WTC11 (cell line): ENCODE data around the gene MBOAT2.

Source experiments
- ATF6 ChIP-seq: sonication (generic); formaldehyde crosslinking; IDR thresholded peaks from 2 replicates; pipeline ENCODE4 v1.8.1; 2023; ENCODE audit warnings: mild to moderate bottlenecking, missing genetic modification reagents
- CBFB ChIP-seq: sonication (generic); formaldehyde crosslinking; IDR thresholded peaks from 2 replicates; pipeline ENCODE4 v1.8.1; 2022; ENCODE audit warnings: mild to moderate bottlenecking, low read depth, missing genetic modification reagents
- CTCF ChIP-seq: fragments of 200-600 bp; IDR thresholded peaks from 2 replicates; pipeline ENCODE4 v1.8.0; 2022; ENCODE audit warnings: antibody characterized with exemption
- E2F5 ChIP-seq: sonication (generic); formaldehyde crosslinking; IDR thresholded peaks from 2 replicates; pipeline ENCODE4 v1.8.1; 2022; ENCODE audit warnings: mild to moderate bottlenecking, moderate library complexity, missing genetic modification reagents
- FOXJ3 ChIP-seq: sonication (generic); formaldehyde crosslinking; IDR thresholded peaks from 2 replicates; pipeline ENCODE4 v1.9.0; 2021; ENCODE audit warnings: missing genetic modification reagents, mild to moderate bottlenecking, borderline replicate concordance
- IRF1 ChIP-seq: sonication (generic); formaldehyde crosslinking; IDR thresholded peaks from 2 replicates; pipeline ENCODE4 v1.8.0; 2023; ENCODE audit warnings: missing genetic modification reagents
- JUN ChIP-seq: sonication (generic); formaldehyde crosslinking; IDR thresholded peaks from 2 replicates; pipeline ENCODE4 v1.8.0; 2023; ENCODE audit warnings: mild to moderate bottlenecking, missing genetic modification reagents
- NR1H2 ChIP-seq: sonication (generic); formaldehyde crosslinking; IDR thresholded peaks from 2 replicates; pipeline ENCODE4 v1.9.0; 2021; ENCODE audit warnings: mild to moderate bottlenecking, moderate library complexity, missing genetic modification reagents
- PREB ChIP-seq: sonication (generic); formaldehyde crosslinking; IDR thresholded peaks from 2 replicates; pipeline ENCODE4 v1.8.1; 2022; ENCODE audit warnings: mild to moderate bottlenecking, missing genetic modification reagents, moderate library complexity, borderline replicate concordance

- TF ChIP-seq CTCF (no peak), FOXJ3 (CRISPR knock-in tag) (no peak), ATF6 (CRISPR knock-in tag) (no peak), NR1H2 (no peak), IRF1 (CRISPR knock-in tag) (no peak), CBFB (no peak), PREB (CRISPR knock-in tag) (no peak), E2F5 (CRISPR knock-in tag) (no peak), JUN (no peak)
Observed at GRCh38 chr2:8888963-8889362, 114.5 kb downstream of the MBOAT2 start.
